Activated T-helper 17 cell treated with anti-CD3 and anti-CD28 coated beads, Interleukin-2, amount 50 U/mL, for 72 hours (primary cell): ENCODE data around the gene ZNF2. TPM values are rescaled to one million over a fixed set of nuclear protein-coding genes. Genes with fewer than 3 reads are reported as not detected.
"Not testable (repeated sequence)": the region's sequence is repeated elsewhere in the genome, so short reads cannot be mapped to it uniquely, and the experiment has no call there.

Source experiments
- ATAC-seq: fragments of 150-1000 bp; cut with Tn5 transposase; replicated peaks from 2 replicates; pipeline ENCODE4 v1.10.0; 2021; ENCODE audit warnings: mild to moderate bottlenecking, moderate library complexity
- H3K27ac Mint-ChIP-seq: one replicate; pipeline ENCODE4 v1.8.0; 2022; ENCODE audit warnings: mixed read lengths
- H3K27me3 Mint-ChIP-seq: one replicate; pipeline ENCODE4 v1.8.0; 2022; ENCODE audit warnings: mixed read lengths
- H3K36me3 Mint-ChIP-seq: one replicate; pipeline ENCODE4 v1.8.0; 2022; ENCODE audit warnings: low read depth, mild to moderate bottlenecking, mixed read lengths
- H3K4me1 Mint-ChIP-seq: one replicate; pipeline ENCODE4 v1.8.0; 2022; ENCODE audit warnings: mixed read lengths
- H3K4me3 Mint-ChIP-seq: one replicate; pipeline ENCODE4 v1.8.0; 2022; ENCODE audit warnings: mild to moderate bottlenecking, mixed read lengths
- H3K9me3 Mint-ChIP-seq: one replicate; pipeline ENCODE4 v1.8.0; 2022; ENCODE audit warnings: mixed read lengths
- total RNA-seq, 2 donors: library from RNA; stranded (reverse); gene quantifications; one replicate each; pipeline ENCODE4 v1.2.3, GENCODE V29; 2022

ZNF2 gene
- total RNA-seq, 2 donors from 2014 or later: 3.8 to 4.4 TPM

- ATAC-seq: no peak
- H3K4me3 Mint-ChIP-seq: no peak overlapping the region
- H3K36me3 Mint-ChIP-seq: peaks cover 28% of the 10 kb centered on the region
- H3K9me3 Mint-ChIP-seq: no peaks in the 10 kb centered on the region
- no peaks in the 10 kb centered on the region for H3K27me3 Mint-ChIP-seq
- no peaks in the 10 kb centered on the region for H3K4me1 Mint-ChIP-seq
- H3K27ac Mint-ChIP-seq: peak overlapping the region; percentile 7
Observed at GRCh38 chr2:95174031-95174542, 8.5 kb downstream of the ZNF2 start.

- H3K27ac Mint-ChIP-seq: no peak overlapping the region
- H3K4me1 Mint-ChIP-seq: no peaks in the 10 kb centered on the region
- H3K4me3 Mint-ChIP-seq: no peak overlapping the region
- H3K27me3 Mint-ChIP-seq: no peaks in the 10 kb centered on the region
- peaks cover 78% of the 10 kb centered on the region for H3K36me3 Mint-ChIP-seq
- peaks cover 16% of the 10 kb centered on the region for H3K9me3 Mint-ChIP-seq
- ATAC-seq: no peak
Observed at GRCh38 chr2:95179451-95179850, 13.8 kb downstream of the ZNF2 start.

DNA sequence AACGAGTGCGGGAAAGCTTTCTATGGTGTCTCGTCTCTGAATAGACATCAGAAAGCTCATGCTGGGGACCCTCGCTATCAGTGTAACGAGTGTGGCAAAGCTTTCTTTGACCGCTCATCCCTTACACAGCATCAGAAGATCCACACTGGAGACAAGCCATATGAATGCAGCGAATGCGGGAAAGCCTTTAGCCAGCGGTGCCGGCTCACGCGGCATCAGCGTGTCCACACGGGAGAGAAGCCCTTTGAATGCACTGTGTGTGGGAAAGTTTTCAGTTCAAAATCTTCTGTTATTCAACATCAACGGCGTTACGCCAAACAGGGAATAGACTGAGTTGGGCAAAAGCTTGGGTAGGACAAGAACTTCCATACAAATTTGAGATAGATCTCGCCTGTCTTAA, 16.2 kb downstream of the ZNF2 start:
- no peaks in the 10 kb centered on the region for H3K27me3 Mint-ChIP-seq
- H3K27ac Mint-ChIP-seq: no peak overlapping the region
- no peaks in the 10 kb centered on the region for H3K4me1 Mint-ChIP-seq
- ATAC-seq: no peak
- peaks cover 73% of the 10 kb centered on the region for H3K36me3 Mint-ChIP-seq
- H3K4me3 Mint-ChIP-seq: no peak overlapping the region
- peaks cover 20% of the 10 kb centered on the region for H3K9me3 Mint-ChIP-seq

DNA sequence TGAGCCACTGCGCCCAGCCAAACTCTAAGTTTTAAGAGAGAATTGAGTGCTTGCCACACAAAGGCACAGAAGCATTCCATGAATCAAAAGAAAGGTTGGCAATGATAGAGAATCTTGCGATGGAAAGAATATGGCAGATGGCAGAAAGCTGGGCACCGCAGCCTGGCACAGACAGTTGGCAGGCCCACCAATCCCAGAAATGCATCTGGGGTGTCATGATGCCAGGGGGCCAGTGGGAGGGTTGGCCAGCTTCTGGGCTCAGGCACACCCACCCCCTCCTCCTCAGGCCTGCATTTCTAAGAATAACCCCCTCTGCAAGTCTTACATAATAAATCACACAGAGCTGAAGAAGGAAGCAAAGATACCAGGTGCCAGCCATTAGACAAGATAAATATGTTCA, 19.6 kb downstream of the ZNF2 start:
- H3K4me1 Mint-ChIP-seq: no peaks in the 10 kb centered on the region
- peaks cover 3% of the 10 kb centered on the region for H3K27me3 Mint-ChIP-seq
- H3K9me3 Mint-ChIP-seq: peaks cover 16% of the 10 kb centered on the region
- H3K36me3 Mint-ChIP-seq: peaks cover 40% of the 10 kb centered on the region
- no peak overlapping the region for H3K4me3 Mint-ChIP-seq
- no peak overlapping the region for H3K27ac Mint-ChIP-seq
- no peak for ATAC-seq

- H3K36me3 Mint-ChIP-seq: peaks cover 32% of the 10 kb centered on the region
- H3K4me1 Mint-ChIP-seq: no peaks in the 10 kb centered on the region
- peaks cover 13% of the 10 kb centered on the region for H3K9me3 Mint-ChIP-seq
- no peak overlapping the region for H3K27ac Mint-ChIP-seq
- peaks cover 4% of the 10 kb centered on the region for H3K27me3 Mint-ChIP-seq
- H3K4me3 Mint-ChIP-seq: no peak overlapping the region
- ATAC-seq: no peak
Observed at GRCh38 chr2:95185973-95186372, 20.4 kb downstream of the ZNF2 start.

DNA sequence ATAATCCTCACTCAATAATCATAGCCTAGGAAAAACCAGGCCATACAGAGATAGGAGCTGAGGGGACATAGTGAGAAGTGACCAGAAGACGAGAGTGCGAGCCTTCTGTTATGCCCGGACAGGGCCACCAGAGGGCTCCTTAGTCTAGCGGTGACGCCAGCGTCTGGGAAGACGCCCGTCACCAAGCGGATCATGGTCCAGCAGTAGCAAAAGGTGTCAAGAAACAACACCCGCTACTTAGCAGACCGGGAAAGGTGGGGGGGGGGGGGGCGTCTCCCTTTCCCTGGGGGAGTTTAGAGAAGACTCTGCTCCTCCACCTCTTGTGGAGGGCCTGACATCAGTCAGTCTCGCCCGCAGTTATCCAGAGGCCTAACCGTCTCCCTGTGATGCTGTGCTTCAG, 27.3 kb downstream of the ZNF2 start:
- not testable (repeated sequence) for H3K27ac Mint-ChIP-seq, H3K9me3 Mint-ChIP-seq, H3K4me3 Mint-ChIP-seq, H3K36me3 Mint-ChIP-seq, ATAC-seq, H3K4me1 Mint-ChIP-seq
- peaks cover 12% of the 10 kb centered on the region for H3K27me3 Mint-ChIP-seq

GRCh38 chr2:95203911-95204310, 38.3 kb downstream of the ZNF2 start:
- H3K27me3 Mint-ChIP-seq: no peaks in the 10 kb centered on the region
- no peak overlapping the region for H3K4me3 Mint-ChIP-seq
- no peak for ATAC-seq
- H3K4me1 Mint-ChIP-seq: peaks cover 9% of the 10 kb centered on the region
- no peaks in the 10 kb centered on the region for H3K9me3 Mint-ChIP-seq
- no peak overlapping the region for H3K27ac Mint-ChIP-seq
- H3K36me3 Mint-ChIP-seq: peaks cover 2% of the 10 kb centered on the region

GRCh38 chr2:95204396-95204795, 38.8 kb downstream of the ZNF2 start:
- Mint-ChIP-seq H3K9me3 (peaks cover 4% of the 10 kb centered on the region), H3K4me1 (peaks cover 13% of the 10 kb centered on the region), H3K27me3 (no peaks in the 10 kb centered on the region), H3K4me3 (no peak overlapping the region), H3K27ac (no peak overlapping the region), H3K36me3 (peaks cover 7% of the 10 kb centered on the region)
- no peak for ATAC-seq

- no peak for ATAC-seq
- Mint-ChIP-seq H3K27me3 (no peaks in the 10 kb centered on the region), H3K4me1 (peaks cover 13% of the 10 kb centered on the region), H3K27ac (no peak overlapping the region), H3K36me3 (peaks cover 21% of the 10 kb centered on the region), H3K4me3 (peak overlapping the region; percentile 88), H3K9me3 (peaks cover 9% of the 10 kb centered on the region)
Observed at GRCh38 chr2:95206096-95206495, 40.5 kb downstream of the ZNF2 start.

DNA sequence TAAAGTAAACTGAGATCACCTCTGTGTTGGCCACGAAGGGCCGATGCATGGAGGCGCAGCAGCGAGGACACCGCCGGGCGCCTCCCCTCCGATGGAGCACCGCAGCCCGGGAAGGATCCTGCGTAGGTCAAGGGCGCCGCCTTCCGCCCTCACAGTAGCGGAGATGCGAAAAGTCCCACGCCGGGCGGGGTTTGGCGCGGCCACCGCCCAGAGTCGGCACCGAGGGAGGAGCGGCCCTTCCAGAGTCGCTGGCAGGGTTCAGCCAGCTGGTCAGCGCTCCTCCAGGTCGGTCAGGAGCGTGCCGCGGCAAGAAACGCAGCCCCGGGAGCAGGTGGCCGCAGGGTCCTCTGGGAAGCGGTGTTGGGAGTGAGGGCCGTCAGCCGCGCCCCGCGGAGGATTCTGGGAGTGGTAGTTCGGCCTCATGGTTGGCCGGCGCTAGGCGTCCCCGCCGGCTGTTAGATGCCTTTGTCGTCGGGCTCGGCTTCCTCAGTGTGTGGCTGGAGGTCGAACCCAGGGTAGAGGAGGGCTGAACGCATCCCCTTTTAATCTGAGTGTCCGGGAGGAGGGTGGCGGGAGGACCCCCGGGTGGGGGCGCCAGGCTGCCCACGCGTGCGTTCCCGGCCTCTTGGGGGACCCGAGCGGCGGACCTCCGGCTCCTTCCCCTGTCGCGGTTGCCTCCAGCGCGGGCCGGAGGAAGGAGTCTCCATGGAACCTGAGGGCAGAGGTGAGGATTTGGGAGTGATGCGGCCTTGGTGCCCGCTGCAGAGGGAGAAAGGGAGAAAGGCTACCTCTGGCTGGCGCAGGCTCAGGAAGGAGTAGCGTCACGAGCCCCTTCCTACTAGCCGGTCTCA, 41.7 kb downstream of the ZNF2 start, which contains the start of gene ZNF892:
ZNF892 (plus strand) TSS at position 411 of the 851 bp plus-strand sequence; CDS start at position 706, 295 bp downstream.
- Mint-ChIP-seq H3K4me3 (peak within 1 kb of the TSS; percentile 88), H3K36me3 (peaks cover 33% of the 10 kb centered on the region), H3K27ac (peak within 1 kb of the TSS; percentile 78), H3K4me1 (peaks cover 13% of the 10 kb centered on the region), H3K27me3 (no peaks in the 10 kb centered on the region), H3K9me3 (peaks cover 9% of the 10 kb centered on the region)
- peak; percentile 96 for ATAC-seq

GRCh38 chr2:95208106-95208505, 42.5 kb downstream of the ZNF2 start:
- peaks cover 13% of the 10 kb centered on the region for H3K4me1 Mint-ChIP-seq
- peaks cover 11% of the 10 kb centered on the region for H3K9me3 Mint-ChIP-seq
- H3K4me3 Mint-ChIP-seq: peak overlapping the region; percentile 88
- no peak for ATAC-seq
- no peak overlapping the region for H3K27ac Mint-ChIP-seq
- H3K27me3 Mint-ChIP-seq: no peaks in the 10 kb centered on the region
- H3K36me3 Mint-ChIP-seq: peaks cover 41% of the 10 kb centered on the region

- Mint-ChIP-seq H3K4me1 (no peaks in the 10 kb centered on the region), H3K4me3 (no peak overlapping the region), H3K27ac (no peak overlapping the region), H3K36me3 (peaks cover 89% of the 10 kb centered on the region), H3K9me3 (peaks cover 55% of the 10 kb centered on the region), H3K27me3 (no peaks in the 10 kb centered on the region)
- no peak for ATAC-seq
Observed at GRCh38 chr2:95215018-95215612, 49.5 kb downstream of the ZNF2 start.

- Mint-ChIP-seq H3K4me1 (no peaks in the 10 kb centered on the region), H3K9me3 (peaks cover 36% of the 10 kb centered on the region), H3K4me3 (no peak overlapping the region), H3K27me3 (no peaks in the 10 kb centered on the region), H3K36me3 (peaks cover 53% of the 10 kb centered on the region), H3K27ac (no peak overlapping the region)
- ATAC-seq: no peak
Observed at GRCh38 chr2:95220449-95220848, 54.8 kb downstream of the ZNF2 start.

- ATAC-seq: no peak
- no peak overlapping the region for H3K4me3 Mint-ChIP-seq
- H3K36me3 Mint-ChIP-seq: peaks cover 17% of the 10 kb centered on the region
- H3K27ac Mint-ChIP-seq: no peak overlapping the region
- no peaks in the 10 kb centered on the region for H3K4me1 Mint-ChIP-seq
- peaks cover 24% of the 10 kb centered on the region for H3K9me3 Mint-ChIP-seq
- no peaks in the 10 kb centered on the region for H3K27me3 Mint-ChIP-seq
Observed at GRCh38 chr2:95225658-95226057, 60.0 kb downstream of the ZNF2 start.

GRCh38 chr2:95231723-95232122, 66.1 kb downstream of the ZNF2 start:
- Mint-ChIP-seq H3K9me3 (peaks cover 12% of the 10 kb centered on the region), H3K27me3 (no peaks in the 10 kb centered on the region), H3K4me3 (no peak overlapping the region), H3K4me1 (no peaks in the 10 kb centered on the region), H3K27ac (no peak overlapping the region), H3K36me3 (no peaks in the 10 kb centered on the region)
- no peak for ATAC-seq
